ENCODE results near the gene ZNF749.
"Not testable (repeated sequence)": the region's sequence is repeated elsewhere in the genome, so short reads cannot be mapped to it uniquely, and the experiment has no call there.

The ZNF749 gene

GRCh38 chr19:57466489-57466888 is 31.4 kb downstream of the ZNF749 start:
- DNase-seq (ENCODE audit: low spot score) = no peak

- no peak for DNase-seq (ENCODE audit: low spot score)
Measured at GRCh38 chr19:57473646-57474045, 38.5 kb downstream of the ZNF749 start.

GRCh38 chr19:57477191-57478008 is 42.3 kb downstream of the ZNF749 start, which contains the start of gene ZNF772:
Gene ZNF772 (minus strand): TSS chr19:57477566. CDS start chr19:57477309, 257 bp downstream.
- DNase-seq (ENCODE audit: low spot score) = no peak

GRCh38 chr19:57487477-57488298 is 52.6 kb downstream of the ZNF749 start, which contains the start of gene ZNF419:
Gene ZNF419 (plus strand): TSS chr19:57487750. CDS start chr19:57487951, 201 bp downstream.
- DNase-seq (ENCODE audit: low spot score) = not testable (repeated sequence)

GRCh38 chr19:57488299-57488644 is 53.1 kb downstream of the ZNF749 start:
- DNase-seq (ENCODE audit: low spot score) = not testable (repeated sequence)
